GM21528 (cell line): ENCODE results near the gene SPATA33.
"Not testable (repeated sequence)": the region's sequence is repeated elsewhere in the genome, so short reads cannot be mapped to it uniquely, and the experiment has no call there.

Experiments used
- ATAC-seq: cut with Tn5 transposase; IDR thresholded peaks from one replicate; pipeline ENCODE4 v1.9.1; 2021; ENCODE audit warnings: mild to moderate bottlenecking, moderate library complexity; ENCODE audit not compliant: unreplicated experiment, low FRiP score

Gene SPATA33

GRCh38 chr16:89658221-89658879 lies 714 bp downstream of the SPATA33 start:
- no peak for ATAC-seq

- ATAC-seq: no peak
These were observed 2.5 kb downstream of the SPATA33 start for GRCh38 chr16:89660146-89660545.

GRCh38 chr16:89661215-89661614 lies 3.6 kb downstream of the SPATA33 start:
- no peak for ATAC-seq

- ATAC-seq: not testable (repeated sequence)
These were observed 6.6 kb downstream of the SPATA33 start for GRCh38 chr16:89664238-89664637.

GRCh38 chr16:89667000-89667399 lies 9.4 kb downstream of the SPATA33 start:
- not testable (repeated sequence) for ATAC-seq

- ATAC-seq: no peak
These were observed 10.0 kb downstream of the SPATA33 start for GRCh38 chr16:89667633-89668032.

- no peak for ATAC-seq
These were observed 11.1 kb downstream of the SPATA33 start for GRCh38 chr16:89668790-89669158.

- ATAC-seq: no peak
These were observed 12.1 kb downstream of the SPATA33 start for GRCh38 chr16:89669755-89670154.

- ATAC-seq: no peak
These were observed 13.1 kb downstream of the SPATA33 start for GRCh38 chr16:89670496-89671431.

- ATAC-seq: not testable (repeated sequence)
These were observed 13.9 kb downstream of the SPATA33 start for GRCh38 chr16:89671565-89671964.

GRCh38 chr16:89672177-89672941 lies 14.7 kb downstream of the SPATA33 start:
- no peak for ATAC-seq

- no peak for ATAC-seq
These were observed 20.6 kb downstream of the SPATA33 start for GRCh38 chr16:89678258-89678657.

GRCh38 chr16:89685916-89686315 lies 28.3 kb downstream of the SPATA33 start:
- no peak for ATAC-seq

- peak; percentile 78 for ATAC-seq
These were observed 29.0 kb downstream of the SPATA33 start, which contains the start of gene CDK10 for GRCh38 chr16:89686520-89687091. Gene CDK10 (plus strand): TSS chr16:89686689. CDS start chr16:89686711, 22 bp downstream.

- peak; percentile 39 for ATAC-seq
These were observed 29.7 kb downstream of the SPATA33 start for GRCh38 chr16:89687092-89687940.

GRCh38 chr16:89688395-89688794 lies 30.8 kb downstream of the SPATA33 start:
- no peak for ATAC-seq

GRCh38 chr16:89689142-89689541 lies 31.5 kb downstream of the SPATA33 start:
- ATAC-seq: no peak

GRCh38 chr16:89689621-89690020 lies 32.0 kb downstream of the SPATA33 start:
- ATAC-seq: not testable (repeated sequence)

GRCh38 chr16:89690392-89690901 lies 32.8 kb downstream of the SPATA33 start:
- no peak for ATAC-seq
